Coronary artery (tissue), 2 donors: ENCODE results near the gene KMT2B.
A peak's percentile ranks its signal among the peaks of the same experiment; 100 is the strongest.

Source experiments
- DNase-seq: peaks from one replicate; pipeline ENCODE4 v3.0.0-alpha.2; 2017; ENCODE audit warnings: low spot score
- H3K27ac ChIP-seq, 2 donors: fragments of 200-600 bp; sonication (generic); one replicate each; pipeline ENCODE4 v1.5.1; 2016 to 2019
- H3K4me3 ChIP-seq: fragments of 200-600 bp; sonication (generic); 2 replicates; pipeline ENCODE4 v1.5.1; 2016; ENCODE audit warnings: mild to moderate bottlenecking, moderate library complexity
- TF ChIP-seq, protein P1 (sequence below): fragments of 200-600 bp; sonication (generic); IDR thresholded peaks from one replicate; pipeline ENCODE4 v1.5.1; 2019; ENCODE audit warnings: antibody characterized with exemption

The KMT2B gene

DNA sequence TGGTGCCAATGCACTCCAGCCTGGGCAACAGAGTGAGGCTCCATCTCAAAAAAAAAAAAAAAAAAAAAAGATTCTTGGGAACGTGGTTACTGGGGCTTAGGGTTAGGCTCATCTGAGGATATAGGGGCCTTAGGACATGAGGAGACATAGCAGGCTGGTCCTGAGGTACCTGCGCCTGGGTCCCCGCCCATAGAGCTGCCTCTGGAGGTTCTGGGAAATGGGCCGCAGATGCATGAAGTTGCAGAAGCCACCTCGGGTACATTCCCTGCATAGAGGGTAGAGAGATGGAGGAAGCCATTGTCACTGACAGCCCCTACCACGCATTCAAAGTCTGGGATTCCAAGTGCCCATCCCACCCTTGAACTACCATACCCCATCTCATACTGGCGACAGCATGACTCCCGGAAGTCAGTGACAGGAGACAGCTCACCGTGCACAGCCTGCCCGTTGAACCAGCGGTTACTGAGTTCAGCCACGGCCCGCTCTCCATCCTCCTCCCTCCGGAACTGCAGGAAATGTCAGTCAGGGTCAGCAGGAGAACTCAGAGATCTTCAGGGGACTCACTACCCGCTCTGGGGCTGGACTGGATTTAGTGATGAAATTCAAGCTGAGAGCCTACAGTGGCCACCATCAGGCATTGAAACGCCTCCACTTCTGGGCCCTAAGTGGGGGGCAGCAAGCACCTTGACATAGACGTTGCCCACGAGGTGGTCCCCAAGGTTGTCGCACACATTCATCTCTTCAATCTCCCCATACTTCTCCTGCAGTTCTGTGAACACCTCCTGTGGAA, 26.0 kb downstream of the KMT2B start:
- H3K27ac ChIP-seq, result peak overlapping the region; percentile 99 to 100
- H3K4me3 ChIP-seq, result peak overlapping the region; percentile 87
- TF ChIP-seq, protein P1, sequence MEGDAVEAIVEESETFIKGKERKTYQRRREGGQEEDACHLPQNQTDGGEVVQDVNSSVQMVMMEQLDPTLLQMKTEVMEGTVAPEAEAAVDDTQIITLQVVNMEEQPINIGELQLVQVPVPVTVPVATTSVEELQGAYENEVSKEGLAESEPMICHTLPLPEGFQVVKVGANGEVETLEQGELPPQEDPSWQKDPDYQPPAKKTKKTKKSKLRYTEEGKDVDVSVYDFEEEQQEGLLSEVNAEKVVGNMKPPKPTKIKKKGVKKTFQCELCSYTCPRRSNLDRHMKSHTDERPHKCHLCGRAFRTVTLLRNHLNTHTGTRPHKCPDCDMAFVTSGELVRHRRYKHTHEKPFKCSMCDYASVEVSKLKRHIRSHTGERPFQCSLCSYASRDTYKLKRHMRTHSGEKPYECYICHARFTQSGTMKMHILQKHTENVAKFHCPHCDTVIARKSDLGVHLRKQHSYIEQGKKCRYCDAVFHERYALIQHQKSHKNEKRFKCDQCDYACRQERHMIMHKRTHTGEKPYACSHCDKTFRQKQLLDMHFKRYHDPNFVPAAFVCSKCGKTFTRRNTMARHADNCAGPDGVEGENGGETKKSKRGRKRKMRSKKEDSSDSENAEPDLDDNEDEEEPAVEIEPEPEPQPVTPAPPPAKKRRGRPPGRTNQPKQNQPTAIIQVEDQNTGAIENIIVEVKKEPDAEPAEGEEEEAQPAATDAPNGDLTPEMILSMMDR, result no peak
- DNase-seq, result no peak

DNA sequence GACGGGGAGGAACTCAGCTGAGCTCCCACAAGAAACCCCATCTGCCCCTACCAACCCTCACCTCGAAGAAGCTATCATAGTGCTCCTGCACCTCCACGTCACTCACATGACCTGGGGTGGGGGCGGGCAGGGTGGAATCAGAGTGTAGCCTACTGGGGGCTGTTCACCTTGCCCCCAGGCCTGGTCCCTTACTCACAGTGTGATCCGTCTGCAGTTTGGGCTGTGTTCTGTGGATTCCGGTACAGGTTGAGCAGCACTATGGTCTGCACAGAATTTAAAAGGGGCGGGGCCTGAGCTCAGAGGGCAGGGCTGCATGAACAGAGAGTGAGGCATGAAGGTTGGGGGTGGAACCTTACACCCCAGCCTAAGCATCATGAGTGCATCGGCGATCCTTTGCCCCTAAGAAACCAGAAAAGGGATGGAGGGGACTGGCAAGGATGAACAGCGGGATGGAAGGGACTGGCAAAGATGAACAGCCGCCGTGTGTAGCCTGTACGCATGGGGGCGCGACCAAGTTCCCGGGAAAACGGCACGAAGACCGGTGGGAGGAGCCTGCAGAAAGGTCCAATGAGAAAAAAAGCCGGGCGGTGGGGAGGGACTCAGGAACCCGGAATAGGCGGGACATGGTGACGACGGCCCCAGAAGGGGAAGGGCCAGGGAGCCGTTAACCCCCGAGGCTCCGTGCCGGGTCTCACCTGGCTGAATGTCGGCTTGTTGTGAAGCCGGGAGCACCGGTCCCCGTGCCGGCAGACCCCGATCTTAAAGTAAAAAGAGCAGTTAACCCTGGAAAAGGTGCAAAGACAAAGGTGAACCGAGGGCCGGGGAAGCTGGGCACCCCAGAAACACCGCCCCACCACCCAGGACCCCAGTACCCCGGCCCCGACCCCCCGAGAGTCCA, 26.9 kb downstream of the KMT2B start:
- H3K27ac ChIP-seq, result peak overlapping the region; percentile 99 to 100
- peak overlapping the region; percentile 87 for H3K4me3 ChIP-seq
- TF ChIP-seq, protein P1, result no peak
- DNase-seq, result peak; percentile 98

- Histone ChIP-seq H3K27ac (peak within 1 kb of the TSS; percentile 99 to 100), H3K4me3 (peak within 1 kb of the TSS; percentile 87)
- TF ChIP-seq, protein P1, result no peak
- DNase-seq, result peak; percentile 98
Observed at GRCh38 chr19:35745328-35746086, 27.7 kb downstream of the KMT2B start, which contains the start of the genes PSENEN and U2AF1L4. Gene PSENEN, plus strand, starts transcription at chr19:35745651. Its CDS starts 280 bp downstream, at chr19:35745931. Gene U2AF1L4, minus strand, starts transcription at chr19:35745418. Its CDS starts 27 bp downstream, at chr19:35745391.

GRCh38 chr19:35746087-35746462, 28.3 kb downstream of the KMT2B start:
- Histone ChIP-seq H3K4me3 (peak overlapping the region; percentile 87), H3K27ac (peak overlapping the region; percentile 84 to 100)
- no peak for DNase-seq
- TF ChIP-seq, protein P1, result no peak

DNA sequence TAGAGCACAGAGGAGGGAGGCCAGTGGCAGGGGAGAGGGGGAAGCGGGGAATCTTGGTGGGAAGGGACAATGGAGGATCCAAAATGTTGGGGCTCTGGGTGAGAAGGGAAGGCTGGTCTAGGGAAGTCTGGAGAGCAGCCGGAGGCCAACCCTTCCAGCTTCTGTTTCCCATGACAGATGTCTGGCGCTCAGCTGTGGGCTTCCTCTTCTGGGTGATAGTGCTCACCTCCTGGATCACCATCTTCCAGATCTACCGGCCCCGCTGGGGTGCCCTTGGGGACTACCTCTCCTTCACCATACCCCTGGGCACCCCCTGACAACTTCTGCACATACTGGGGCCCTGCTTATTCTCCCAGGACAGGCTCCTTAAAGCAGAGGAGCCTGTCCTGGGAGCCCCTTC, 28.7 kb downstream of the KMT2B start:
- DNase-seq, result no peak
- Histone ChIP-seq H3K27ac (peak overlapping the region in 1 of 2 donors; percentile 5), H3K4me3 (peak overlapping the region; percentile 87)
- TF ChIP-seq, protein P1, result no peak

DNA sequence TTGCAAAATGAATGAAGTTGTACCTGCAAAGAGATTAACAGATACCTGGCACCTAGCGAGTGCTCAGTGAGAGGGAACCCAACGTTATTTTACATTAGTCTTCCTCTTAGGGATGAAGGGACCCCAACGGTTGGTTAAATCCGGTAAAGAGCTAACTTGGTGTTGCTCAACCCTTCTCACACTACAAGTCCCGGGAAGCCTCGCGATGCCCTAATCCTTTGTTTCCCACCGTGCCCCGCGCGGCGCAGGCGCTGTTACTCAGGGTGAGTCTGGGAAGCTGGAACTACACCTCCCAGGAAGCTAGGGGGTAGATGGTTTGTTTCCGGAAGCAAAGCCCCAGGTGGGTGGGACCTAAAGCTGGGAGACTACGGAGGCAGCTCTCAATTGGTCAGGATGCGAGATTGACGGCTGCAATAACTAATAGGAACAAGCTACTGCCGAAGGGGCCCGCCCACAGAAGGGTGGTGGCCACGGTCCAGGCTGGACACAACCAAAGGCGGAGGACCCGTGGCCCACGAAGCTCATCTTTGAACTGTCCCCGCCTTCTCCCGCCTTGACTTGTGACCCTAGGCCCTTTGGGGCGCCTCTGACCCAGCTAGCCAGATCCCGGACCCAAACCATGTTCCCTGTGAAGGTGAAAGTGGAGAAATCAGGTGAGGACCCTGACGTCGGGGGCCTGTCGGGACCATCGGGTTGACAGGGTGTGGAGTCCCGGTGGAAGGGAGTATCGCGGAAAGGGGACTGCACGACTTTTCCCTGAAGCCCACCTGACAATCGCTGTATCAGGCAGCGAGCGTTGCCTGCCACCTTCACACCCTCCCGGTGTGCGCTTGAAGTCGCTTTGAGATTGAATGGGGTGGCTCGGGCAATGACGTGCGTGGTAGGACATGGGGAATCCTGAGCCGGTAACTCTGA, 30.6 kb downstream of the KMT2B start, which contains the start of gene LIN37:
Gene LIN37 (plus strand): TSS at position 471 of the 915 bp plus-strand sequence. CDS start 149 bp downstream, at position 620.
- TF ChIP-seq, protein P1, result no peak
- DNase-seq, result peak; percentile 100
- H3K4me3 ChIP-seq, result peak within 1 kb of the TSS; percentile 90
- H3K27ac ChIP-seq, result peak within 1 kb of the TSS; percentile 82 to 88
